TTC549 (cell line): Measurements from ENCODE around the gene SYT17.
"Not testable (repeated sequence)": the region's sequence is repeated elsewhere in the genome, so short reads cannot be mapped to it uniquely, and the experiment has no call there.

Experiments
- FAIRE-seq: peaks from 2 replicates; lab custom pipeline; 2012; peaks lifted over from hg19 to GRCh38; lab: Jason Lieb, UNC

The SYT17 gene

GRCh38 chr16:19174478-19174877 is 6.4 kb downstream of the SYT17 start:
- no peak for FAIRE-seq

- FAIRE-seq = no peak
Measured at GRCh38 chr16:19175492-19176262, 7.6 kb downstream of the SYT17 start.

- FAIRE-seq = no peak
Measured at GRCh38 chr16:19177111-19177739, 9.2 kb downstream of the SYT17 start.

GRCh38 chr16:19179546-19180490 is 11.8 kb downstream of the SYT17 start:
- FAIRE-seq = no peak

- FAIRE-seq = no peak
Measured at GRCh38 chr16:19180741-19181140, 12.7 kb downstream of the SYT17 start.

- FAIRE-seq = no peak
Measured at GRCh38 chr16:19182481-19182880, 14.4 kb downstream of the SYT17 start.

GRCh38 chr16:19183187-19183586 is 15.1 kb downstream of the SYT17 start:
- no peak for FAIRE-seq

- no peak for FAIRE-seq
Measured at GRCh38 chr16:19184823-19185509, 16.9 kb downstream of the SYT17 start.

- FAIRE-seq = no peak
Measured at GRCh38 chr16:19185510-19185851, 17.4 kb downstream of the SYT17 start.

GRCh38 chr16:19186408-19186807 is 18.4 kb downstream of the SYT17 start:
- FAIRE-seq = no peak

GRCh38 chr16:19187961-19188360 is 19.9 kb downstream of the SYT17 start:
- not testable (repeated sequence) for FAIRE-seq

- FAIRE-seq = no peak
Measured at GRCh38 chr16:19188406-19188805, 20.4 kb downstream of the SYT17 start.

- no peak for FAIRE-seq
Measured at GRCh38 chr16:19192865-19193264, 24.8 kb downstream of the SYT17 start.

- FAIRE-seq = no peak
Measured at GRCh38 chr16:19196871-19197270, 28.8 kb downstream of the SYT17 start.

- no peak for FAIRE-seq
Measured at GRCh38 chr16:19203374-19203966, 35.4 kb downstream of the SYT17 start.

GRCh38 chr16:19210280-19210924 is 42.4 kb downstream of the SYT17 start:
- FAIRE-seq = no peak

GRCh38 chr16:19210968-19211367 is 42.9 kb downstream of the SYT17 start:
- no peak for FAIRE-seq

- no peak for FAIRE-seq
Measured at GRCh38 chr16:19212059-19212458, 44.0 kb downstream of the SYT17 start.

- FAIRE-seq = no peak
Measured at GRCh38 chr16:19213885-19214284, 45.8 kb downstream of the SYT17 start.

- FAIRE-seq = no peak
Measured at GRCh38 chr16:19215705-19216104, 47.7 kb downstream of the SYT17 start.

- FAIRE-seq = no peak
Measured at GRCh38 chr16:19218581-19218980, 50.5 kb downstream of the SYT17 start.
